DND-41 (cell line): ENCODE measurements around the gene EPS15.

ENCODE experiments used
- ATAC-seq: fragments of 200-7000 bp; cut with Tn5 transposase; 3 replicates; pipeline ENCODE4 v1.9.1; 2021; ENCODE audit warnings: low read depth; ENCODE audit not compliant: insufficient read depth
- DNase-seq: peaks from one replicate; pipeline ENCODE4 v3.0.0-alpha.2; 2020
- H2AFZ ChIP-seq: 2 replicates; pipeline ENCODE4 v1.6.0; 2012; ENCODE audit warnings: low read depth, low read length
- H3K27ac ChIP-seq: 2 replicates; pipeline ENCODE4 v1.5.1; 2012; ENCODE audit warnings: low read length, inconsistent platforms
- H3K27me3 ChIP-seq: fragments of 200-600 bp; sonication (generic); 2 replicates; pipeline ENCODE4 v1.6.0; 2012; ENCODE audit warnings: low read length, mild to moderate bottlenecking, inconsistent platforms; ENCODE audit not compliant: insufficient read depth, poor library complexity
- H3K36me3 ChIP-seq: 2 replicates; pipeline ENCODE4 v1.5.1; 2012; ENCODE audit warnings: low read length, inconsistent platforms; ENCODE audit not compliant: insufficient read depth
- H3K4me1 ChIP-seq: 2 replicates; pipeline ENCODE4 v1.5.1; 2012; ENCODE audit warnings: mild to moderate bottlenecking, low read length; ENCODE audit not compliant: insufficient read depth
- H3K4me2 ChIP-seq: 2 replicates; pipeline ENCODE4 v1.6.0; 2012; ENCODE audit warnings: mild to moderate bottlenecking, moderate library complexity, low read length, inconsistent platforms; ENCODE audit not compliant: insufficient read depth
- H3K4me3 ChIP-seq, 2 experiments: fragments of 200-600 bp in 1 of 2; shearing (Covaris generic) in 1 of 2; 2 replicates each; pipeline ENCODE4 v1.5.1; 2012 to 2016; ENCODE audit warnings: inconsistent platforms in 2 of 2, low read length in 2 of 2, mild to moderate bottlenecking in 2 of 2, low read depth in 1 of 2, moderate library complexity in 1 of 2
- H3K79me2 ChIP-seq: 2 replicates; pipeline ENCODE4 v1.6.0; 2012; ENCODE audit warnings: low read length, inconsistent platforms; ENCODE audit not compliant: insufficient read depth
- H3K9ac ChIP-seq: 2 replicates; pipeline ENCODE4 v1.6.0; 2012; ENCODE audit warnings: low read depth, mild to moderate bottlenecking, inconsistent platforms, low read length, moderate library complexity
- H3K9me3 ChIP-seq: 2 replicates; pipeline ENCODE4 v1.5.1; 2012; ENCODE audit warnings: low read length, moderate library complexity, mild to moderate bottlenecking, inconsistent platforms; ENCODE audit not compliant: insufficient read depth, severe bottlenecking
- H4K20me1 ChIP-seq: 2 replicates; pipeline ENCODE4 v1.6.0; 2012; ENCODE audit warnings: low read length; ENCODE audit not compliant: insufficient read depth
- CTCF ChIP-seq: IDR thresholded peaks from 2 replicates; pipeline ENCODE4 v1.5.1; 2012; ENCODE audit warnings: borderline replicate concordance, low read length, moderate library complexity, mild to moderate bottlenecking; ENCODE audit not compliant: poor library complexity, severe bottlenecking; ENCODE audit errors: extremely low read depth
- EZH2 ChIP-seq: IDR thresholded peaks from 3 replicates; pipeline ENCODE4 v1.6.1; 2012; ENCODE audit warnings: borderline replicate concordance, low read depth, mild to moderate bottlenecking, moderate library complexity, low read length, inconsistent platforms; ENCODE audit not compliant: severe bottlenecking

Gene EPS15

GRCh38 chr1:51373898-51374297 lies 145.2 kb downstream of the EPS15 start:
- TF ChIP-seq CTCF (no peak), EZH2 (no peak)
- Histone ChIP-seq H3K79me2 (no peaks in the 10 kb centered on the region), H3K36me3 (peaks cover 21% of the 10 kb centered on the region; the same call in 1 of the 2 replicates), H4K20me1 (no peaks in the 10 kb centered on the region), H3K4me2 (no peak overlapping the region), H2AFZ (no peak overlapping the region), H3K4me3 (no peak overlapping the region), H3K4me1 (no peaks in the 10 kb centered on the region), H3K9ac (no peak overlapping the region), H3K27me3 (no peaks in the 10 kb centered on the region), H3K27ac (no peak overlapping the region), H3K9me3 (no peaks in the 10 kb centered on the region)
- ATAC-seq (no peak), DNase-seq (no peak)

- no peaks in the 10 kb centered on the region for H3K79me2 ChIP-seq
- no peaks in the 10 kb centered on the region for H3K4me1 ChIP-seq
- no peak for ATAC-seq
- no peaks in the 10 kb centered on the region for H3K9me3 ChIP-seq
- H2AFZ ChIP-seq: no peak overlapping the region
- H3K36me3 ChIP-seq: peaks cover 21% of the 10 kb centered on the region; the same call in 1 of the 2 replicates
- no peak for DNase-seq
- H3K4me3 ChIP-seq: no peak overlapping the region
- H3K27me3 ChIP-seq: no peaks in the 10 kb centered on the region
- no peak overlapping the region for H3K9ac ChIP-seq
- TF ChIP-seq EZH2: no peak
- TF ChIP-seq CTCF: no peak
- no peak overlapping the region for H3K27ac ChIP-seq
- H4K20me1 ChIP-seq: no peaks in the 10 kb centered on the region
- H3K4me2 ChIP-seq: no peak overlapping the region
Observed at GRCh38 chr1:51372561-51372960, 146.5 kb downstream of the EPS15 start.

GRCh38 chr1:51369171-51369570 lies 149.9 kb downstream of the EPS15 start:
- no peak for DNase-seq
- Histone ChIP-seq H3K4me1 (no peaks in the 10 kb centered on the region), H3K27ac (no peak overlapping the region), H4K20me1 (no peaks in the 10 kb centered on the region), H3K9me3 (no peaks in the 10 kb centered on the region), H3K9ac (no peak overlapping the region), H3K4me3 (no peak overlapping the region), H3K36me3 (peaks cover 19% of the 10 kb centered on the region; the same call in 1 of the 2 replicates), H2AFZ (no peak overlapping the region), H3K4me2 (no peak overlapping the region), H3K79me2 (no peaks in the 10 kb centered on the region), H3K27me3 (no peaks in the 10 kb centered on the region)
- ATAC-seq: no peak
- no peak for TF ChIP-seq EZH2
- no peak for TF ChIP-seq CTCF

- TF ChIP-seq EZH2: no peak
- TF ChIP-seq CTCF: no peak
- no peak overlapping the region for H3K27ac ChIP-seq
Observed at GRCh38 chr1:51365774-51366173, 153.3 kb downstream of the EPS15 start.

More at GRCh38 chr1:51365774-51366173, 153.3 kb downstream of the EPS15 start:
- Histone ChIP-seq H3K4me2 (no peak overlapping the region), H3K4me3 (no peak overlapping the region), H3K9ac (no peak overlapping the region), H2AFZ (no peak overlapping the region), H4K20me1 (no peaks in the 10 kb centered on the region), H3K9me3 (no peaks in the 10 kb centered on the region), H3K4me1 (no peaks in the 10 kb centered on the region), H3K36me3 (peaks cover 15% of the 10 kb centered on the region; the same call in 1 of the 2 replicates), H3K79me2 (no peaks in the 10 kb centered on the region), H3K27me3 (no peaks in the 10 kb centered on the region)
- DNase-seq (no peak), ATAC-seq (no peak)
